Left ventricle myocardium inferior (tissue), 1 donor: ENCODE measurements around the gene UMODL1. TPM values are rescaled to one million over a fixed set of nuclear protein-coding genes. Genes with fewer than 3 reads are reported as not detected.

Experiments
- DNase-seq: peaks from one replicate; pipeline ENCODE4 v3.0.0-alpha.2; 2020
- H3K27ac ChIP-seq: fragments of 200-600 bp; replicated peaks from 2 replicates; pipeline ENCODE4 v1.8.0; 2021
- H3K27me3 ChIP-seq: fragments of 200-600 bp; 2 replicates; pipeline ENCODE4 v1.8.0; 2021; ENCODE audit warnings: low read depth
- H3K36me3 ChIP-seq: fragments of 200-600 bp; 2 replicates; pipeline ENCODE4 v1.8.0; 2021
- H3K4me1 ChIP-seq: fragments of 200-600 bp; 2 replicates; pipeline ENCODE4 v1.8.0; 2021
- H3K4me3 ChIP-seq: fragments of 200-600 bp; 2 replicates; pipeline ENCODE4 v1.8.0; 2021; ENCODE audit warnings: mild to moderate bottlenecking, moderate library complexity
- H3K9me3 ChIP-seq: fragments of 200-600 bp; replicated peaks from 2 replicates; pipeline ENCODE4 v1.8.0; 2021
- intact Hi-C: fragments of 100-400 bp; cut with micrococcal nuclease; formaldehyde crosslinking; loops from one replicate; pipeline ENCODE4 v1.11.0; 2022
- total RNA-seq: library from RNA; stranded (reverse); fragmentation: NEBNext Ultra II Directional; extraction: Animal tissue kit (Norgen Biotek cat#: 25700); gene quantifications from one replicate; pipeline ENCODE4 v1.2.1, GENCODE V29; 2021
- TF ChIP-seq, protein P1 (sequence below): fragments of 200-600 bp; IDR thresholded peaks from 2 replicates; pipeline ENCODE4 v1.8.0; 2021; ENCODE audit warnings: antibody characterized with exemption, mild to moderate bottlenecking, borderline replicate concordance
- donor health status: DM: no; HTN: yes; CAD: no; lungs with severe emphysema.

UMODL1 gene
- total RNA-seq, 1 donor from 2014 or later: 0.08 TPM

DNA sequence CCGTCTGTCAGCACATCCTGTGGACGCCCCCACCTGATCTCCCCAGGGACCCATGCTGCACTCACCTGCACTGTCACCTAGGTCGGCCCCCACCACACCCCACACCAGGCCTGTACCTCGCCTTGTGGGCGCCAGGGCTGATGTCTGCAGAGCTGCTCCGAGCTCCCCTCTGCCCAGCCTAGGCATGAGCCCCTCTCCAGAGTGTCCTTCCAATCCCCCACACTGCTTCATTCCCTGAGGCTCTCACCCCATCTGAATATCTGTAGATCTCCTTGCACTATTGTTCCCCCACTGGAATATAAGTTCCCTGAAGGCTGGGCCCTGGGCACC is 12.2 kb downstream of the UMODL1 start:
- Histone ChIP-seq H3K4me3 (no peak overlapping the region), H3K4me1 (no peaks in the 10 kb centered on the region), H3K36me3 (no peaks in the 10 kb centered on the region), H3K27me3 (peaks cover 36% of the 10 kb centered on the region), H3K27ac (no peak overlapping the region), H3K9me3 (no peaks in the 10 kb centered on the region)
- DNase-seq: no peak
- TF ChIP-seq, protein P1, sequence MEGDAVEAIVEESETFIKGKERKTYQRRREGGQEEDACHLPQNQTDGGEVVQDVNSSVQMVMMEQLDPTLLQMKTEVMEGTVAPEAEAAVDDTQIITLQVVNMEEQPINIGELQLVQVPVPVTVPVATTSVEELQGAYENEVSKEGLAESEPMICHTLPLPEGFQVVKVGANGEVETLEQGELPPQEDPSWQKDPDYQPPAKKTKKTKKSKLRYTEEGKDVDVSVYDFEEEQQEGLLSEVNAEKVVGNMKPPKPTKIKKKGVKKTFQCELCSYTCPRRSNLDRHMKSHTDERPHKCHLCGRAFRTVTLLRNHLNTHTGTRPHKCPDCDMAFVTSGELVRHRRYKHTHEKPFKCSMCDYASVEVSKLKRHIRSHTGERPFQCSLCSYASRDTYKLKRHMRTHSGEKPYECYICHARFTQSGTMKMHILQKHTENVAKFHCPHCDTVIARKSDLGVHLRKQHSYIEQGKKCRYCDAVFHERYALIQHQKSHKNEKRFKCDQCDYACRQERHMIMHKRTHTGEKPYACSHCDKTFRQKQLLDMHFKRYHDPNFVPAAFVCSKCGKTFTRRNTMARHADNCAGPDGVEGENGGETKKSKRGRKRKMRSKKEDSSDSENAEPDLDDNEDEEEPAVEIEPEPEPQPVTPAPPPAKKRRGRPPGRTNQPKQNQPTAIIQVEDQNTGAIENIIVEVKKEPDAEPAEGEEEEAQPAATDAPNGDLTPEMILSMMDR: no peak
- intact Hi-C loops: no loop called here

DNA sequence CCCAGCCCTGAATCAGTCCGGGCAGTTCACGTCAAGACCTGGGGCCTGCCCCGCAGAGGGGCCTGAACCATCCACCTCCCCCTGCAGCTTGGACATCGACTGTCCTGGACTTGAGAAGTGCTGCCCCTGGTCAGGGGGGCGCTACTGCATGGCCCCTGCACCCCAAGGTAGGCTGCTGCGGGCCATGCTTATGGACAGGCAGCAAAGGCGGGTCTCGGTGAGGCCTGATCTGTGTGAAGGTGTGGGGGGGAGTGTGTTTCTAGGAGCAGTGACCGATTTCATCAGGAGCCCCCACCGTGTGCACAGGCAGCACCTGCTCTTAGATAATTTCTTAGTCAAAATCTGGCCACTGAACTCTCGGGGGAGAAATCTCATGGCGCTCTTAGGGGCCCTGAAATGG is 13.0 kb downstream of the UMODL1 start:
- intact Hi-C loops: no loop called here
- Histone ChIP-seq H3K9me3 (no peaks in the 10 kb centered on the region), H3K27ac (no peak overlapping the region), H3K27me3 (peaks cover 34% of the 10 kb centered on the region), H3K4me1 (no peaks in the 10 kb centered on the region), H3K36me3 (no peaks in the 10 kb centered on the region), H3K4me3 (no peak overlapping the region)
- TF ChIP-seq, protein P1: no peak
- no peak for DNase-seq

DNA sequence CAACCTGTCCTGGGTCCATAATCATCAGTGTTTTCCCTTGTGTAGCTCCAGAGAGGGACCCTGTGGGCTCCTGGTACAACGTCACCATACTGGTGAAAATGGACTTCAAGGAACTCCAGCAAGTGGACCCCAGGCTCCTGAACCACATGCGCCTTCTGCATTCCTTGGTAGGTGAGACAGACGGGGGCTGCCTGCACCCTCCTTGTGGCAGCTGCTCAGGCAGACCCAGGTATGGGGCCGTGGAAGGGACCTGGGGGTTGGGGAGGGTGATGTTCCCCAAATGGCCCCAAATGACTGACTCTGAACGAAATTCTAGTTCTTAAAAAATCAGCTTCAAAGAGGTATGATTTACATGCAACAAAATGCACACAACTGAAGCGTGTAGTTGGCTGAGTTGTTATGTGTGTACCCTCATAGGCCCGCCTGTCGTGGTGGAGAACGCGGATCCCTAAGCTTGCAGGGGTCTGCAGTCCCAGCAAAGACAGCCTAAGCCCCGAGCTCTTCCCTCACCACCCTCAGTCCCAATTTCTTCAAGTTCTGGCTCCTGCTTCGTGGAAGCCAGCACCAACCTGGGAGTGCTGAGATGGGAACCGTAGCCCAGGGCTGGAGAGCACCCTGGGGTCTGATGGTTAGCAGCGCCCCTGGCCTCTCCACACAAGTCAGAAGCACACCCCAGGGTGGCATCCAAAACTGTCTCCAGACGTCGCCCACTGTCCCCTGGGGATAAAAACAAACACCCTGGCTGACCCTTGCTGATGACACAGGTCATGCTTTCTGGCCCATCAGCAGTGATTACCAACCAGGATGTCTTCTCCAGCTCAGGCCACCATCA is 14.3 kb downstream of the UMODL1 start:
- peaks cover 32% of the 10 kb centered on the region for H3K27me3 ChIP-seq
- H3K4me3 ChIP-seq: no peak overlapping the region
- H3K36me3 ChIP-seq: no peaks in the 10 kb centered on the region
- DNase-seq: no peak
- intact Hi-C loops: no loop called here
- no peak overlapping the region for H3K27ac ChIP-seq
- H3K9me3 ChIP-seq: no peaks in the 10 kb centered on the region
- TF ChIP-seq, protein P1: no peak
- no peaks in the 10 kb centered on the region for H3K4me1 ChIP-seq

DNA sequence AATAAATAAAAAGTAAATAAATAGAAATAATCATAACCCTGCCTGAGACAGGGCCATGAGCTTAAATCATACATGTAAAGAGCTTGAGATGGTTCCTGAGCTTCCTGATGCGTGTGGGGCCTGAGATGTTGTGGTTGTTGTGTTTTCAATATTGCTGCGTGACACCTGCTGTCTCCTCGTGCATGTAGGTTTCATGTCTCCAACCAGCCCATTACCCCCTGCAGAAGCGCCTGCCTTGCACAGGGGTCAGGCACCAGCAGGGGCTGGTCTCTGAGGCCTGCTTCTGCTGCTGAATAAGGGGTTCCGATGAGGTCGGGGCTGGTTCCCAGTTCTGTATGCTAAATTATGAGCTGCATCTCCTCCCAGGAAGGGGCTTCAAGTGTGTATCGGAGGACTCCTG is 15.9 kb downstream of the UMODL1 start:
- DNase-seq: no peak
- TF ChIP-seq, protein P1: no peak

DNA sequence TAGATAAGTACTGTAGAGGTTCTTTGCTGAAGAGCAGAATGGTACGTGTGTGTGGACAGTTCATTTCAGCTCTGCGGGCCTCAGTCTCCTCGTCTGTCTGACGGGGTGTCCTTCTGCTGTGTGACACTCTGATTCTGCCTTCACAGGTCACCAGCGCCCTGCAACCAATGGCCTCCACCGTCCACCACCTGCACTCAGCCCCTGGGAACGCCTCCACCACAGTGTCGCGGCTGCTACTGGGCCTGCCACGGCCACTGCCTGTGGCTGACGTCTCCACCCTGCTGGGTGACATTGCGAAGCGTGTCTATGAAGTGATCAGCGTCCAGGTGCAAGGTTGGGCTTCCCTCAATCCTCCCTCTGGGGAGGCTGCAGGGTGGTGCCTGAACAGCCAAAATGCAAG is 17.0 kb downstream of the UMODL1 start:
- intact Hi-C loops: no loop called here
- Histone ChIP-seq H3K36me3 (no peaks in the 10 kb centered on the region), H3K27me3 (peaks cover 43% of the 10 kb centered on the region), H3K27ac (no peak overlapping the region), H3K4me1 (no peaks in the 10 kb centered on the region), H3K9me3 (no peaks in the 10 kb centered on the region), H3K4me3 (no peak overlapping the region)
- DNase-seq: no peak
- TF ChIP-seq, protein P1: no peak

More for the DNA sequence above, 15.9 kb downstream of the UMODL1 start:
- Histone ChIP-seq H3K9me3 (no peaks in the 10 kb centered on the region), H3K27me3 (peaks cover 43% of the 10 kb centered on the region), H3K4me3 (no peak overlapping the region), H3K36me3 (no peaks in the 10 kb centered on the region), H3K27ac (no peak overlapping the region), H3K4me1 (no peaks in the 10 kb centered on the region)
- intact Hi-C loops: no loop called here
